B cell (primary cell): Measurements from ENCODE around the gene NEU4. TPM values are rescaled to one million over a fixed set of nuclear protein-coding genes. Genes with fewer than 3 reads are reported as not detected.

Experiments used
- ATAC-seq: fragments of 200-7000 bp; cut with Tn5 transposase; one replicate; pipeline ENCODE4 v1.10.0; 2021; ENCODE audit warnings: low read depth, mild to moderate bottlenecking, moderate number of reproducible peaks, moderate library complexity
- CTCF ChIA-PET: fragments of 350-600 bp; sonication (Branson Sonifier 250); formaldehyde crosslinking; loops from one replicate; lab custom pipeline; 2021; ENCODE audit warnings: antibody characterized with exemption, inconsistent platforms; lab: Charles Lee
- POLR2A ChIA-PET: fragments of 350-600 bp; sonication (Branson Sonifier 250); formaldehyde crosslinking; loops from one replicate; lab custom pipeline; 2021; ENCODE audit warnings: antibody characterized with exemption; lab: Charles Lee
- DNase-seq: peaks from one replicate; pipeline ENCODE4 v3.0.0; 2013
- H2AFZ ChIP-seq: 2 replicates; pipeline ENCODE4 v1.6.1; 2012; ENCODE audit warnings: mild to moderate bottlenecking, low read depth, low read length; ENCODE audit not compliant: insufficient read depth, poor library complexity, severe bottlenecking
- H3K27ac ChIP-seq, 2 donors: 1 replicate in 1 of 2; 2 replicates in 1 of 2; pipeline ENCODE4 v1.5.1; 2012 to 2013; ENCODE audit warnings: low read length in 2 of 2, mild to moderate bottlenecking in 2 of 2, moderate library complexity in 1 of 2
- H3K27me3 ChIP-seq, 4 experiments: fragments of 200-600 bp in 1 of 4; sonication (generic) in 1 of 4; replicated peaks in 1 of 4; 1 replicate in 2 of 4; 2 replicates in 2 of 4; pipeline versions ENCODE4 v1.6.1 to v1.7.0; 2013 to 2016; ENCODE audit warnings: low read length in 3 of 4, mild to moderate bottlenecking in 2 of 4, mixed read lengths in 1 of 4, moderate library complexity in 1 of 4; ENCODE audit not compliant: insufficient read depth in 4 of 4, control insufficient read depth in 3 of 4; ENCODE audit errors: control extremely low read depth in 1 of 4
- H3K36me3 ChIP-seq, 2 experiments: replicated peaks in 1 of 2; 1 replicate in 1 of 2; 2 replicates in 1 of 2; pipeline versions ENCODE4 v1.6.1 to v1.7.1; 2013; ENCODE audit warnings: low read length in 1 of 2; ENCODE audit not compliant: insufficient read depth in 2 of 2, control insufficient read depth in 1 of 2; ENCODE audit errors: control extremely low read depth in 1 of 2, extremely low read depth in 1 of 2
- H3K4me1 ChIP-seq, 2 donors: fragments of 200-600 bp in 1 of 2; sonication (generic) in 1 of 2; 1 replicate in 1 of 2; 2 replicates in 1 of 2; pipeline versions ENCODE4 v1.5.1 to v1.6.1; 2013 to 2017; ENCODE audit warnings: low read length in 2 of 2; ENCODE audit not compliant: control insufficient read depth in 2 of 2, insufficient read depth in 2 of 2
- H3K4me2 ChIP-seq: replicated peaks from 2 replicates; pipeline ENCODE3; 2012; ENCODE audit warnings: mild to moderate bottlenecking, low read depth, low read length; ENCODE audit not compliant: poor library complexity, severe bottlenecking
- H3K4me3 ChIP-seq, 5 experiments: fragments of 200-600 bp in 1 of 5; sonication (generic) in 1 of 5; 1 replicate in 3 of 5; 2 replicates in 2 of 5; pipeline versions ENCODE4 v1.5.1 to v1.7.0; 2011 to 2016; ENCODE audit warnings: low read length in 4 of 5, mild to moderate bottlenecking in 4 of 5, low read depth in 2 of 5, control low read depth in 1 of 5, moderate library complexity in 1 of 5; ENCODE audit not compliant: insufficient read depth in 1 of 5; ENCODE audit errors: control extremely low read depth in 1 of 5, extremely low read depth in 1 of 5
- H3K79me2 ChIP-seq: fragments of 200-600 bp; sonication (generic); one replicate; pipeline ENCODE4 v1.6.0; 2016; ENCODE audit warnings: low read length; ENCODE audit not compliant: control insufficient read depth, insufficient read depth
- H3K9ac ChIP-seq: fragments of 200-600 bp; sonication (generic); 2 replicates; pipeline ENCODE4 v1.6.1; 2017; ENCODE audit warnings: mild to moderate bottlenecking, low read length, moderate library complexity
- H3K9me3 ChIP-seq, 3 donors: one replicate each; pipeline versions ENCODE4 v1.6.1 to v1.7.1; 2013; ENCODE audit warnings: low read length in 2 of 3; ENCODE audit not compliant: control insufficient read depth in 2 of 3, insufficient read depth in 1 of 3; ENCODE audit errors: control extremely low read depth in 1 of 3
- H4K20me1 ChIP-seq: 2 replicates; pipeline ENCODE4 v1.6.0; 2012; ENCODE audit warnings: mild to moderate bottlenecking, low read length; ENCODE audit not compliant: insufficient read depth, control insufficient read depth, poor library complexity, severe bottlenecking
- H3K27ac Mint-ChIP-seq: one replicate; pipeline ENCODE4 v1.8.0; 2021; ENCODE audit warnings: mixed read lengths
- H3K27me3 Mint-ChIP-seq: one replicate; pipeline ENCODE4 v1.8.0; 2021; ENCODE audit warnings: mixed read lengths
- H3K4me1 Mint-ChIP-seq: one replicate; pipeline ENCODE4 v1.8.0; 2021; ENCODE audit warnings: mixed read lengths
- H3K4me3 Mint-ChIP-seq: one replicate; pipeline ENCODE4 v1.8.0; 2021; ENCODE audit warnings: mixed read lengths
- H3K9me3 Mint-ChIP-seq: one replicate; pipeline ENCODE4 v1.8.0; 2022; ENCODE audit warnings: mixed read lengths; ENCODE audit not compliant: insufficient read depth
- CTCF ChIP-seq: fragments of 200-600 bp; IDR thresholded peaks from one replicate; pipeline ENCODE4 v1.8.0; 2022; ENCODE audit warnings: antibody characterized with exemption, mild to moderate bottlenecking
- EZH2 ChIP-seq: IDR thresholded peaks from 2 replicates; pipeline ENCODE4 v1.6.1; 2012; ENCODE audit warnings: borderline replicate concordance, low read depth, mild to moderate bottlenecking, moderate library complexity, low read length; ENCODE audit not compliant: insufficient read depth, poor library complexity, severe bottlenecking
- WGBS: methylation state at CpG from one replicate; pipeline ENCODE4 v1.1.5; 2013; ENCODE audit warnings: missing lambda C conversion rate; ENCODE audit not compliant: insufficient coverage; 5-methylcytosine and 5-hydroxymethylcytosine counted together
- intact Hi-C: fragments of 100-400 bp; cut with micrococcal nuclease; formaldehyde crosslinking; loops from one replicate; pipeline ENCODE4 v1.10.0; 2022
- polyA plus RNA-seq: library from polyadenylated mRNA; depleted of rRNA; stranded (reverse); fragments of >200 nt; gene quantifications from 2 replicates; pipeline ENCODE4 v1.2.3, GENCODE V29; 2012
- total RNA-seq, 2 donors: library from RNA; stranded (reverse); fragments of 120-200 nt in 1 of 2; gene quantifications; 1 replicate in 1 of 2; 2 replicates in 1 of 2; pipeline versions ENCODE4 v1.2.3 to v1.2.4, GENCODE V29; 2013 to 2022

Gene NEU4
- total and polyA plus RNA-seq, 2 donors (not counting 1 experiment from before 2014, with no cell fraction given), result 0.19 TPM; not detected in 1

GRCh38 chr2:241811952-241812729 lies 3.1 kb downstream of the NEU4 start:
- H3K27ac Mint-ChIP-seq, result no peak overlapping the region
- H3K4me1 Mint-ChIP-seq, result peaks cover 15% of the 10 kb centered on the region
- H3K9me3 ChIP-seq, result no peaks in the 10 kb centered on the region
- no peak overlapping the region for H3K9ac ChIP-seq
- no peaks in the 10 kb centered on the region for H4K20me1 ChIP-seq
- H3K36me3 ChIP-seq, result no peaks in the 10 kb centered on the region
- no peak overlapping the region for H3K27ac ChIP-seq
- peaks cover 10% of the 10 kb centered on the region for H3K27me3 Mint-ChIP-seq
- peaks cover 6% of the 10 kb centered on the region in 2 donors for H3K4me1 ChIP-seq
- H3K4me3 Mint-ChIP-seq, result no peak overlapping the region
- ChIA-PET POLR2A (interaction anchor here (0.5 kb wide), 1 partner anchor 25 kb away, joined by 4 read pairs; no protein-coding TSS in a partner anchor), CTCF (no interaction called here)
- no peaks in the 10 kb centered on the region for H3K79me2 ChIP-seq
- H3K4me2 ChIP-seq, result no peak overlapping the region
- ATAC-seq (no peak), DNase-seq (no peak)
- no peak overlapping the region for H2AFZ ChIP-seq
- H3K4me3 ChIP-seq, result no peak overlapping the region
- TF ChIP-seq EZH2 (no peak), CTCF (no peak)
- H3K27me3 ChIP-seq, result peaks cover 0 to 3% (median 0%) of the 10 kb centered on the region in 4 experiments
- intact Hi-C loops, result no loop called here
- 87% methylated on average over 17 of the region's 20 CpGs for WGBS
- no peaks in the 10 kb centered on the region for H3K9me3 Mint-ChIP-seq
